Measurements from ENCODE around the gene OR5M3.

DNA sequence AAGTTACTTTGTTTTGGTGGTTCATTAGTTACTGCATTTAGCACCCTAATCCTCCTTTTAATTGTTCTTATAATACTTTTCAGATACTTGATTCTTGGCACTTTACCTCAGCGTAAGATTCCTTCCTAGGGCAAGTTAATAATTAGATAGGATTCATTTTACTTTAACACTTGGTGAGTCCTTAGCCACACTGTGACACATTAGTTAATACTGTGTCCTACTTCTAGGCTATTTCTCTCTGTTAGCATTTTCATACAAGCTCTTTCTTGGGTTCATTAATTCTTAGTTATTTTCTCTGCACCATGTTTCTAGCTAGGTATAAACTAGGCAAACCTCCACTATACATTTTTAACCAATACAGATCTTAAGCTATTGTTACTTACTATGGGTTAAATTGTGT lies 16.1 kb downstream of the OR5M3 start:
- TF ChIP-seq NFRKB (IDR thresholded peaks at IDR 0.05) (no peak), SUZ12 (IDR thresholded peaks at IDR 0.05) (no peak), BHLHE40 (IDR thresholded peaks at IDR 0.05; ENCODE audit: borderline replicate concordance) (no peak), HDGF (IDR thresholded peaks at IDR 0.05; ENCODE audit: borderline replicate concordance) (no peak), ELF4 (IDR thresholded peaks at IDR 0.05) (no peak), SP1 (IDR thresholded peaks at IDR 0.05) (no peak)
